ENCODE results near the gene WWOX. TPM values are rescaled to one million over a fixed set of nuclear protein-coding genes. Genes with fewer than 3 reads are reported as not detected.
"Not testable (repeated sequence)": the region's sequence is repeated elsewhere in the genome, so short reads cannot be mapped to it uniquely, and the experiment has no call there.

WWOX gene
- total RNA-seq, 1 experiment from 2014 or later, result 18.0 TPM

DNA sequence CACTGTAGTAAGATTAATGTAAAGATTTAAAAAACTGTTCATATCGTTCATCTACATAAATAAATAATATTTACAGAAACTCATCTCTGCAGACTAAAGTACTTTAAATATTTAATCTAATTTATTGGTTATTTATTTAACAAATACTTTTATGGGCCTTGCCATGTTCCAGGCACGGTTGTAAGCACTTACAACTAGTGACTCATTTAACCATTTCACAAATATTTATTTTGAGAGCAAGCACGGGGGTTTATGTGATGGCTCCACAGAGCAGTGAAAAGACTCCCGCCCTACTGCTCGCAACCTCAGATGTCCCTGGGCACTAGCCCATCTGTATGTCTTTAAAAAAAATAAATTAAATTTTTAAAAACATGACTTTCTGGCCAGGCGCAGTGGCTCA, 575.9 kb downstream of the WWOX start:
- DNase-seq (ENCODE audit: low read depth), result no peak

DNA sequence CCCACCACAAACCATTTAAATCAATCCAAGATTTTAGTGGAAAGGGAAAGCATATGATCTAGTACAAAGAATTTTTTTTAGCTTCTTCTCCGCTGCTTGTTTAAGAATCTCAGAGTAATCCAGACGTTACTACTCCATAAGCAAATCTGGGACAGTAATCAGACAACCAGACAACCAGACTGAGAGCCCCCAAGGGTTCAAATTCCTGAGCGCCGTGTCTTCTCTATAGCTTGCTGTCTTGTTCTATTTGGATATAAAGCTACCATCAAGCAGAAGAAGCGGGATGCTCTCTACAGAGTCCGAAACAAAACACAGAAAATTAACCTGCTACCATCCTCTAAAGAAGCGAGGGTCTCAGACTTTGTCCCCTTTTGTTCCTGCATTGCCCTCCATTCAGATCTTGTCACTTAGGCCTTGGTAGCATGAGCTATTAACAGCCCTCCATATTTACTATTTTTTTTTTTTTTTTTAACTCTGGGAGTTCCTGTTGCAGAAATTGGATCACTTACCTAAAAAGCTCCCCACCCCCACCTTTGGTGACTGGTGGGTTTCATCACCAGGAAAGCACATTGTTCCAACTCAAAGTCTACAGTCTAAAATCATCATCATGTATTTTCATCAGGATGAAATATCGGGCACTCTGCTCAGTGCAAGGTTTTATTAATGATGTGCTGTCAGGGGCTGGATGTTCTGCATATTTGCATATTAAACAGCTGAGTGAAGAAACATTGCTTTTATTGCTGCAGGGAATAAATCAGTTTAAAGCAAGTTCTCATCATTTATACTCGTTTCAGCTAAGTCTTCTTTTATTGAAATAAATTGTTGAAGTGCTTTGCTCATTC, 576.7 kb downstream of the WWOX start:
- no peak for DNase-seq (ENCODE audit: low read depth)

DNA sequence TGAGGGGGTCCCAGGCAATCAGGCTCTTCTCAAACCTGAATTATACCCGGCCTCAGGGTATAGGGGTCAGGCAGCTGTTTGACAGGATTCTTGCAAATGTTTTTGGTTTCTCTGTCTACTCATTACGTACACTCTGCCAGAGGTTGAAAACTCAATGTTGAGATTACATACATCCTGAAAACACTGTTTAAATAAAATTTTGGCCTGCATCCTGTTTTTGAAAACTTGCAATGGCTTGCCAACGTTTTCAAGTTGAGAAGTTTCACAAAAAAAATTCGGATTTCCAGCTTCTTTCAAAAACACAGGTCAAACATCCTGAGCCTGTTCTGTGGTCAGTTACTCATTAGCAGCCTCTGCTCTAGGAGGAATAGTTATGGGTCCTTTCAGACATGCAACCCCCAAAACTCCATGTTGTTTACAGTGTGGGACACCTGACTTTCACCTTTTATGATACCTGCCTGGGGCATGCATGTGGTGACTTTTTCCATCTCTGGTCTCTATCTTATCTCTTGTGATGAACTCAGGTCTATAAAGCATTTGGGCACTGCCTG, 577.8 kb downstream of the WWOX start:
- DNase-seq (ENCODE audit: low read depth), result no peak

DNA sequence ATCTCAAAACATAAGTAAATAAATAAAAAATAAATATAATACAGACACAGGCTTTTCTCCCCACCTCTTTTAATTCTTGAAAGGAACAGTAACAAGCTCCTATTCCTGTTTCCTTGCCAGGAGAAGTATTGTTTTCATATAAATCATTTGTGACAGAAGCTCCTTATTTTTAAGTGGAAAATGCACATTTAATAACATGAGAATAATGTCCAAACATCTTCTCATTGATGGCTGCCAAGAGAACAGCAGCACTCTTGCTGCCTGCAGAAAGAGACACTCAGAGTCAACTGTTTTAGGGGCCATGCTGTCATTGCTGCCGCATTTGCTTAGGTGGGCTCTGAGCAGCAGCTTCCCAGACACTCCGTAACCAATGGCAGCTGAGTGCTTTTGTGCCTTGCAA, 580.1 kb downstream of the WWOX start:
- DNase-seq (ENCODE audit: low read depth), result no peak

DNA sequence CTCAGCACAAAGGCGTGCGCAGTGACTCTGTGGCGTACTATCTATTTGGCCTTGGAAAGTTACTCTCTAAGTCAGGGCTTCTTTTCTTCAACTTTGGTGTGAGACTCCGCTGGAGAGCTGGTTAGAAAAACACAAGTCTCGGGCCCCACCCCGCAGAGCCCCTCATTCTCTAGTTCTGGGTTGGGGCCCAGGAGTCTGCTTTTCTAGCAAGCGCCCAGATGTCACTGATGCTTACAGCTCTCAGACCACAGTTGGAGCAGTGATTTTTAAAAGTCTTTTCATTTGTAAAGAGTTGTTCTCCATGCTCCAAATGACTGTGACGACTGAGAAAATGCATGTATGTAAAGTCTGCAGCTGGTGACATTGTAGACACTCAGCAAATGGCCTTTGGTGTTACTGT, 582.3 kb downstream of the WWOX start:
- DNase-seq (ENCODE audit: low read depth), result no peak

DNA sequence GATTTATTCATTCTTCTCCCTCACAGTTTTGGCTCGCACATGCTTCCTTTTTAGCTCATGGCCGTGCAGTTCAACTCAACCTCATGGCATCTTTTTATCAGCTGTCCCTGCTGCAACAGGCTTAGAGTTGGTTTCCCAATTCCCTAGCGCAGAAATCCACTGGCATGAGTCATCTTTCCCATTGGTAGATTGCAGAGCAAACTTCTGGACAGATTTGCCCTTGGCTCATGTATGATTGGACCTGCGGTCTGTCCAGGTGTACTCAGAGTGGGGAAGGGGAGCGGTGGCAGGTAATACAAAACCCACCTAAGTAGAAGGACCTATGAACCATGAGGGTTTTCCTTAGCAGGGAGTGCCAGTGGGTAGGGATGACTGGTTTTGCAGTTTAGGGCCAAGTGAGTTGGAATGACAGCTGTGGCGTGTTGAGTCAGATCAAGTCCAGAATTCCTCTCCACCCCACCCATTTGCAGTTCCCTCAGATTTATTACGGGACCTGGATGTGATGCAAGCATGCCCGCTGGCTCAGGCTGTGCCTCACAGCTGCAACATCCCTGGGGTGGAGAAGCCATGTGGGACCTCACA, 584.7 kb downstream of the WWOX start:
- peak; percentile 74 for DNase-seq (ENCODE audit: low read depth)

DNA sequence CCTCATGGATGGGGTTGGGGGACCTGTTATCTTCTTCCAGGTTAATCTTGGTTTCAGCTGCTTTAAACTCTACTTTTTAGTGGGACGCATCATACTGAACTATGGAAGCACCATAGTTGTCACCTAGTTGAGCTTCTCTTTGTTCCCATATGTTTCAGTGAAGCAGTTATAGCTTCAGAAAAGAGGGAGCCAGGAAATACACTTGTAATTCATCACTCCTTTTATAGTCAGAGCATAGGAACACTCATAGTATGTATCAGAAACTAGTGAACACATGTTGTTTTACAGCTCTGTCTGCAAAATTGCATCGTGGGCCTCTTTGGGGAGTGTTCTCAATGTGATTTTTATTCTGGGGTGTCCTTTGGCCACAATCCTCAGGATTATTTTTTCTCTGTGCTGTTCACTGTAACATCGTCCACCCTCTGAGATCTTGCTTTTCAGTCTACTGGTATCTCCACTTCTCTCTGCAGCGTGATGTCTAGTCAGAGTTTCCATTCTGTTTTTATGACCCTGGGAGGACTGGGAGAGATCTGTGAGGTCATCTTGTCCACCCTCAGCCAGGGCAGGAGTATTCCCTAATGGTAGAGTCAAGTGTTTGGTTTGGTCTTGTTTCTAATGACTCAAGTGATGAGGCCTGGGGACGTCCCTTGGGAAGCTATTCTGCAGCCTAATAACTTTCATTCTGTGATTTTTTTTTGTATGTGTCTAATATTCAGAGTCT, 585.4 kb downstream of the WWOX start:
- no peak for DNase-seq (ENCODE audit: low read depth)

DNA sequence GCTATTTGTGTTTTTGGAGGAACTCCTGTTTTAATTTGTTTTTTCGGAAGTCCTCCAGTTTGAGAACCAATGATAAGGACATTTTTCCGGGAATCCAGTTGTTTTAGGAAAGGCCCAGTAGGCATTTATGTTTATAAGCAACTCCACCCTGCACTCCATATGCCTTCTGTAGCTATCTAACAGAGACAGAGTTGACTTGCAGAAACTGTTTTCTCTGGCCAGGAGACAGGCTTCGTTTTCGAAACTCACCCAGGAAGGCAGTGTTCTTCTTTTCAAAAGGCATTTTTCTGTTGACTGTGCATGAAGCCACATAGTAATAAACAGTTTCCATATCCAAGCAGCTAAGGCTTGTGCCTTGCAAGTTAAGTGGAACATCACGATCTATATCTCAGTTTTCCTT, 587.1 kb downstream of the WWOX start:
- no peak for DNase-seq (ENCODE audit: low read depth)

DNA sequence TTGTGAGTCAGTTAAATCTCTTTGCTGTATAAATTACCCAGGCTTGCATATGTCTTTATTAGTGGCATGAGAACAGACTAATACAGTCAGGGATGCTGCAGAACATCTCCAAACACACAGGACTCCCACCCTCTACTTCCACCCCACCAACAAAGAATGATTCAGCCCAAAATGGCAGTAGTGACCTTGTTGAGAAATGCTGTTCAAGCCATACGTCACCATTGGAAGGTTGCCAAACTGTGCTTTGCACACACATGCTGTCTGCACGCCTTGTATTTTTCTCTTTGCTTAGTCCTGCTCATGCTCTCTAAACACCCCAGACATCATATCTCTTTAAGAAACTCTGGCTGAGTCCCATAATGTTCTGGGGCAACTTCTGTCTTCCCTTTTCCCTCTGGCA, 589.6 kb downstream of the WWOX start:
- no peak for DNase-seq (ENCODE audit: low read depth)

DNA sequence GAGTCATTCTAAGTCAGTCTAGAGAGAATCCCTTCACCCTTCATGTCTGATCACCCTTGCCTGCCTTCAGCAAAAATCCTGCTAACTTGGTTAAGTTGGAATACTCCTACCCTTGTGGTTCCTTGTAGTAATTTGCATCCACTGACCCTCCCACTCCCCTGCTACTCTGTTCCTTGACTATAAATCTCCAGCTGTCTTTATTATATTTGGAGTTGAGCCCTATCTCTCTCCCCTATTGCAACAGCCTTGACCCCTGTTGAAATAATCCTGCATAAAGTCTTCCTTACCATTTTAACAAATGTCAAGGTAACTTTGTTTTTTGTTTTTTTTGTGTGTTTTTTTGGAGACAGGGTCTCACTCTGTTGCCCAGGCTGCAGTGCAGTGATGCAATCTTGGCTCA, 590.1 kb downstream of the WWOX start:
- DNase-seq (ENCODE audit: low read depth), result no peak

DNA sequence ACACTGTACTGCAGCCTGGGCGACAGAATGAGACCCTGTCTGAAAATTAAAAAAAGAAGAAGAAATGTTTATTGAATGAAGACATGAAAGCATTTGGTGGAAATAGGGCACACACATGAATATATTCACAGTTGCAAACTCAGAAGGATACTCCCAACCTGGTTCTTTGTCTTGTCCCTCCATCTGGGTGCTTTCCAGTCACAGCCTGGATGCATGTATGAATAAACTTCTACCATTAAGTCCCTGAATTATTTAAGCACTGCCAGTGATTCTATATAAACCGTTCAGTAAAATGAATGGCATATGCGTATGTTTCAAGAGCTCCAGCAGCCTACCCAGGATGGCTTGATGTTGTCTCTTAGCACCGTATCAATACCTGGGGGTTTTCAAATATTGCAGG, 591.1 kb downstream of the WWOX start:
- DNase-seq (ENCODE audit: low read depth), result no peak

DNA sequence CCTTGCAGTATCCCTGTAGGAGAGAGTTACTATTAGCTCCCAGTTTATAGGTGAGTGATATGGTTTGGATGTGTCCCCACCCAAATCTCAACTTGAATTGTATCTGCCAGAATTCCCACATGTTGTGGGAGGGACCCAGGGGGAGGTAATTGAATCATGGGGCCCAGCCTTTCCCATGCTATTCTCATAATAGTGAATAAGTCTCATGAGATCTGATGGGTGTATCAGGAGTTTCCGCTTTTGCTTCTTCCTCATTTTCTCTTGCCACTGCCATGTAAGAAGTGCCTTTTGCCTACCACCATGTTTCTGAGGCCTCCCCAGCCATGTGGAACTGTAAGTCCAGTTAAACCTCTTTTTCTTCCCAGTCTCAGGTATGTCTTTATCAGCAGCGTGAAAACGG, 592.3 kb downstream of the WWOX start:
- DNase-seq (ENCODE audit: low read depth), result not testable (repeated sequence)

DNA sequence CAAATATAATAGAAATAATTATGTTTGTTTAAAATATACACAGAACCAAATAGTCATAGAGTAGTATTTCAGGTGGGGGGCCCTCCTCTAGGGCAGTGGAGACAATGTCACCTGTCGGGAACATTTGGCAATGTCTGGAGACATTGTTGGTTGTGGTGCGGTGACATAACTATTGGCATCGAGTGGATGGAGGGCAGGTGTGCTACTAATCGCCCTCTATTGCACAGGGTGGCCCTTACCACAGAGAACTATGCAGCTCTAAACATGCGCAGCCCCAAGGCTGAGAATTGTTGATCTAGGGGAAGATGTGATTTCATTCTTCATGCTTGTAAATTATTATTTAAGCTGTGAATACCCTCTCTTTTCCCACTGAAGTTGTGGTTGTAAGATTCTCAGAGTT, 594.0 kb downstream of the WWOX start:
- DNase-seq (ENCODE audit: low read depth), result no peak

DNA sequence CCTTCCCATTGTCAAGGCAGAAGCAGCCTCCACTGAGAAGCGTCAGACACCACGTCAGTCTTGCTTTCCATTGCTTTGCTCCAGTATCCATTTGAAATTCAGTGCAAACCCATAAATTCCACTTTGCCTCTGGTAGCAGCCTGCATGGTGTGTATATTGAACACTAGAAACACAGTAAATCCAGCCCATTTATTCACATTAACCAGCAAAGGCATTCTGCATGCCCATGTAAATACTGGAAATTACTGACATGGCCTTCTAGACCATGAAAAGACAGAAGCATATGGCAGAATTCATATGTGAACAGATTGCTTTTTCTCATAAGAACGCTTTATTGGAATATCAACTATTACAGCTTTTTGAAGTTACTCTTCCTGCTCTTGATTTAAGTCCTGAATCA, 595.0 kb downstream of the WWOX start:
- no peak for DNase-seq (ENCODE audit: low read depth)

DNA sequence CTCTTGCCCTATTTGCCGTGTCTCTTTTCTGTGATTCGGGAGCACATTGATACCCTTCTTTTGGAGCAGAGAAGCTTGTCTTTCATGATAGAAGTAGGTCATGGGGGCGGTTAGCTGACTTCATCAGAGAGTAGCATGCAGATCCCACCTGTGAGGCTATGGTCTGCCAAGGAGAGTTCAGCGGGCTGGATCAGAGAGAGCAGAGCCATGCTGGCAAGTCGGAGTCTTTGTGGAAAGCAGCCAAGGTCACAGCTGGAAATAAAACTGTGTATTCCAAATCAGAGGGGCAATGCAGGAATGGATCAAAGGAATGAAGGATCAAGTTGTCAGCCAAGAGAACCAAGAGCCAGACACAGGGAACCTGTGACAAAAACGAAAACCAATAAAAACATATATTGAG, 595.9 kb downstream of the WWOX start:
- DNase-seq (ENCODE audit: low read depth), result no peak

DNA sequence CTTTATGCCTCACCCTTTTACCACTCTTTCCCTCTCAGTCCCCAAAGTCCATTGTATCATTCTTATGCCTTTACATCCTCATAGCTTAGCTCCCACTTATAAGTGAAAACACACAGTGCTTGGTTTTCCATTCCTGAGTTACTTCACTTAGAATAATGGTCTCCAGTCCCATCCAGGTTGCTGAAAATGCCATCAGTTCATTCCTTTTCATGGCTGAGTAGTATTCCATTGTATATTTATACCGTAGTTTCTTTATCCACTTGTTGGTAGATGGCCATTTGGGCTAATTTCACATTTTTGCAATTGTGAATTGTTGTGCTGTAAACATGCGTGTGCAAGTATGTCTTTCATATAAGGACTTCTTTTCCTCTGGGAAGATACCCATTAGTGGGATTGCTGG, 597.3 kb downstream of the WWOX start:
- no peak for DNase-seq (ENCODE audit: low read depth)

DNA sequence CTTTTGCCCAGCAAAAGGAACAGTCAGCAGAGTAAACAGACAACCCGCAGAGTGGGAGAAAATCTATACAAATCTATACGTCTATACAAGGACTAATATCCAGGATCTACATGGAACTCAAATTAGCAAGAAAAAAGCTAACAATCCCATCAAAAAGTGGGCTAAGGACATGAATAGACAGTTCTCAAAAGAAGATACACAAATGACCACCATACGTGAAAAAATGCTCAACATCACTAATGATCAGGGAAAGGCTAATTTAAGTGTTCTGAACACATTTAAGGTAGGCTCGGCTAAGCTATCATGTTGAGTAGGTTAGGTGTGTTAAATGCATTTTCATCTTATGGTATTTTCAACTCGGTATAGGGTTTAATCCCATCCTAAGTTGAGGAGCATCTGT, 598.0 kb downstream of the WWOX start:
- DNase-seq (ENCODE audit: low read depth), result no peak

DNA sequence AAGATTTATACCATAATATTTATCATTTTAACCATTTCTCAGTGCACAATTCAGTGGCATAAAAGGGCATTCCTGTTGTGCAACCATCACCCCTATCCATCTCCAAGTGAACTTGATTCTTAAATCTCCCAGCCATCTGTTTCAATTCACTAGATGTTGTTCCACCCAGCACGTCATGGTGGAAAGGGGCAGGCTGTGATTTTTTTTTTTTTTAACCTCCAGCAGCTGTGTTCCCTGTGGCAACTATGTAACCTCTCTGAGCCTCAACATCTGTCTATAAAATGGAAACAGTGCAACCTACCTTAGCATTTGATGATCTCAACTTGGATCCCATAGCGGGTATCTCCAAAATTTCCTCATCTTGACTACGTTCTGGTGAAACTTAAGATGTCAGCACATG, 604.5 kb downstream of the WWOX start:
- no peak for DNase-seq (ENCODE audit: low read depth)

DNA sequence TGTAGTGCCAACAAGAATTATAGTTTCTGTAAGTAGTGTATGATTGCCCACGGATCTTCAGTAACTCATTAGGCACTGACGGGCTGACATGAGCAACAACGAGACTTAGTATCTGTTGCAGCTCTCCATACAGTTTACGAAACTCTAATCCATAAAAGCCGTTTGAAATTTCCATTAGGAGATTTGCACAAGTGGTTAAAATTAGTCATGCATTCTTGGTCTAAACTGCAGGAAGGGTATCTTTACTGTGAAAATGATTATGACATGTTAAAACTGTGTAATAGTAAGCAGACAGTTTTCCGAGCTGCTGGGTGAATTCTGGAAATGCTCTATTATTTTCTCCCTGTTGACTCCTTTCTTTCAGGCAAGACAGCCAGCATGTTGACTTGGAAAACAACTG, 605.0 kb downstream of the WWOX start:
- DNase-seq (ENCODE audit: low read depth), result no peak

DNA sequence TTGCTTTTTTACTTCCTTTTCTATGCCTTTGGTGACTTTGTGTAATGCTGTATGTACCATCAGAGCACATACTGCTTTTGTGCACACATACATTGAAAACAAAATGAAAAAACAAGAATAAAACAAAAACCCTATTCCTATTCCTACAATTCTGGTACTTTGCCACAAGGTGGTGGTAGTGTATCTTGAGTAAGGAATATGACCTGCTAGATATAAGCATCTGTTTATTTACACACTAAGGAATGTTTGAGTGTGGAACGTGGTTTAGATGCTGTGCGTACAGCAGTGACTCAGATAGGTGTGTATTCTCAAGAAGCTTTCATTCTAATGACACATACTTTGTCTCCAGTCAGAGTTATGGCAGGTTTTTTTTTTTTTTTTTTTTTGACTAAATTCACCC, 606.2 kb downstream of the WWOX start:
- peak; percentile 26 for DNase-seq (ENCODE audit: low read depth)

DNA sequence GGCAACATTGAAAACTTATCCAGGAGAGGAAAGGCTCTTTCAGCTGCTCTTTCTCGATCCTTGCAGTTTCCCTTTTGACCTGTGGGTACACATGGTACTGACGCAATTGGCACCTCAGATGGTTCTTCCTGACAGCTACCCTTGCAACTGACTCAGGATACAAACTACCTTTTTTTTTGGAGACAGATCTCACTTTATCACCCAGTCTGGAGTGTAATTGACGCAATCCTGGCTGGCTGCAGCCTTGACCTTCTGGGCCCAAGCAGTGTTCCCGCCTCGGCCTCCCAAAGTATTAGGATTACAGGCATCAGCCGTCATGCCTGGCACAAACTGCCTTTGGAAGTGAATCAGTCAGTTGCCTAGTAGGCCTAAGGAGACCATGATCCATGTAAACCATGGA, 607.2 kb downstream of the WWOX start:
- DNase-seq (ENCODE audit: low read depth), result no peak

DNA sequence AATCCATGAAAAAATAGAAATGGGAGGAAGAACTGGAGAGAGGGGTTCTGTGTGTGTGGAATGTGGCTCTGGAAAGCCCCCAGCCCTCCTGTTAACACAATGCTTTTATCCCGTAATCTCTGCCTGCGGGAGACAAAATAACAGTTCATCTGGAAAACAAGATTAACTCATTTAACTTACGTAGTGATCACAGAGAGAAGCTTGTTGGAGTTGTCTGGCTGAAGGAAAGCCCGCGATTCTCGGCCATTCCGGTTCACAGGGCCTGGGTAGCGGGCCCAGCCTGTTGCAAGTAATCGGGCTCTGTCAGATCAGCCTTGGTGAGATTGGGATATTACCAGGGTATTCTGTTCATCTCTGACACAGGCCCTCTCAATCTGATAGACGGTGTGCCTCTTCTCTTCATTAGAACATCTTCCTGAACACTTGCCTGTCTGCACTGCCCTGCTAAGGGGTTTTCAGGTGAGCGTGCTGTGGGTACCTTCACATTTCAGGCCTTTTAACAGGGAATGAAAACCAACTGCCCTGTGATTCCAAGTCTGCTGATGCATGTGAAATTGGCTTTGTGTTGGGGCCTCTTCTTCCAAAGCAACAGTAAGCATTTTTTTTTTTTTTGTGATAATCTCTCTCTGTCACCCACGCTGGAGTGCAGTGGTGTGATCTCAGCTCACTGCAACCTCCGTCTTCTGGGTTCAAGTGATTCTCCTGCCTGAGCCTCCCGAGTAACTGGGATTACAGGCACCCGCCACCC, 609.9 kb downstream of the WWOX start:
- no peak for DNase-seq (ENCODE audit: low read depth)
